HCT116 (cell line): ENCODE data around the gene ISL2. TPM values are rescaled to one million over a fixed set of nuclear protein-coding genes. Genes with fewer than 3 reads are reported as not detected.

Experiments used
- ATAC-seq: fragments of 200-7000 bp; cut with Tn5 transposase; 2 replicates; pipeline ENCODE4 v1.9.1; 2020; ENCODE audit warnings: mild to moderate bottlenecking, moderate library complexity
- BruUV-seq: library from RNA; stranded (reverse); fragments of 400-500 nt; replicated peaks from 2 replicates; lab custom pipeline; 2021; lab: Mats Ljungman, UMichigan
- CTCF ChIA-PET: fragments of 300-600 bp; sonication (Branson Sonifier 250); formaldehyde crosslinking; loops from one replicate; lab custom pipeline; 2021; ENCODE audit warnings: antibody characterized with exemption; lab: Charles Lee
- POLR2A ChIA-PET: fragments of 300-600, 350-600 bp; sonication (Branson Sonifier 250); formaldehyde crosslinking; loops from one replicate; lab custom pipeline; 2021; ENCODE audit warnings: antibody characterized with exemption; lab: Charles Lee
- RAD21 ChIA-PET, 2 experiments: fragments of 300-600 bp; sonication (Branson Sonifier 250); formaldehyde crosslinking; loops; one replicate each; lab custom pipeline; 2023; ENCODE audit warnings: low total read pairs in 2 of 2; ENCODE audit not compliant: uncharacterized antibody in 2 of 2, unreplicated experiment in 2 of 2, low non-redundant PET in 1 of 2; lab: Charles Lee
- DNase-seq: peaks from one replicate; pipeline ENCODE4 v3.0.0-alpha.2; 2010; ENCODE audit warnings: low read depth, low spot score
- H2AFZ ChIP-seq: fragments of 200-600 bp; shearing (Covaris generic), sonication (generic); 2 replicates; pipeline ENCODE4 v1.6.1; 2017; ENCODE audit warnings: low read depth, mixed run types, mixed read lengths, antibody characterized with exemption, low read length; ENCODE audit not compliant: poor library complexity, severe bottlenecking
- H3K27ac ChIP-seq: 2 replicates; pipeline ENCODE4 v1.5.1; 2012; ENCODE audit warnings: low read depth, low read length
- H3K27me3 ChIP-seq: fragments of 200-600 bp; sonication (generic); 2 replicates; pipeline ENCODE4 v1.6.1; 2016; ENCODE audit warnings: mixed run types, low read length, mixed read lengths; ENCODE audit not compliant: insufficient read depth
- H3K36me3 ChIP-seq, 2 experiments: fragments of 200-500 bp in 1 of 2; fragments of 200-600 bp in 1 of 2; sonication (Bioruptor generic) in 1 of 2; sonication (generic) in 1 of 2; 2 replicates each; pipeline versions ENCODE4 v1.5.1 to v1.6.1; 2014 to 2016; ENCODE audit warnings: low read length in 2 of 2, inconsistent platforms in 1 of 2, mixed read lengths in 1 of 2, mixed run types in 1 of 2; ENCODE audit not compliant: insufficient read depth in 2 of 2, control insufficient read depth in 1 of 2
- H3K4me1 ChIP-seq, 2 experiments: fragments of 200-600 bp in 1 of 2; sonication (generic) in 1 of 2; 2 replicates each; pipeline versions ENCODE4 v1.5.1 to v1.6.1; 2012 to 2017; ENCODE audit warnings: low read length in 2 of 2, inconsistent platforms in 1 of 2, mild to moderate bottlenecking in 1 of 2, mixed read lengths in 1 of 2, mixed run types in 1 of 2, moderate library complexity in 1 of 2; ENCODE audit not compliant: insufficient read depth in 2 of 2, control insufficient read depth in 1 of 2
- H3K4me2 ChIP-seq: fragments of 200-600 bp; sonication (generic); 2 replicates; pipeline ENCODE4 v1.6.1; 2017; ENCODE audit warnings: mixed run types, low read length, mixed read lengths
- H3K4me3 ChIP-seq, 2 experiments: fragments of 200-600 bp in 1 of 2; sonication (generic) in 1 of 2; replicated peaks in 1 of 2; 2 replicates each; pipeline ENCODE4 v1.5.1; 2011 to 2016; ENCODE audit warnings: low read length in 2 of 2, control low read depth in 1 of 2, low read depth in 1 of 2, mild to moderate bottlenecking in 1 of 2, mixed read lengths in 1 of 2, mixed run types in 1 of 2
- H3K79me2 ChIP-seq: fragments of 200-600 bp; sonication (generic); 2 replicates; pipeline ENCODE4 v1.6.1; 2017; ENCODE audit warnings: mild to moderate bottlenecking, mixed run types, low read length, moderate library complexity, mixed read lengths; ENCODE audit not compliant: insufficient read depth
- H3K9ac ChIP-seq: fragments of 200-600 bp; sonication (generic); 2 replicates; pipeline ENCODE4 v1.6.1; 2016; ENCODE audit warnings: low read length, mixed read lengths
- H3K9me2 ChIP-seq: fragments of 200-600 bp; sonication (generic), shearing (Covaris generic); 2 replicates; pipeline ENCODE4 v1.6.1; 2017; ENCODE audit warnings: mixed run types, mild to moderate bottlenecking, moderate library complexity; ENCODE audit not compliant: insufficient read depth
- H3K9me3 ChIP-seq, 2 experiments: fragments of 200-500 bp in 1 of 2; fragments of 200-600 bp in 1 of 2; sonication (Bioruptor generic) in 1 of 2; sonication (generic) in 1 of 2; 2 replicates each; pipeline ENCODE4 v1.6.1; 2014 to 2017; ENCODE audit warnings: low read length in 2 of 2, mixed read lengths in 2 of 2, inconsistent platforms in 1 of 2, low read depth in 1 of 2, mild to moderate bottlenecking in 1 of 2, mixed run types in 1 of 2, moderate library complexity in 1 of 2; ENCODE audit not compliant: control insufficient read depth in 1 of 2, insufficient read depth in 1 of 2
- H4K20me1 ChIP-seq: fragments of 200-600 bp; sonication (generic), shearing (Covaris generic); 2 replicates; pipeline ENCODE4 v1.6.1; 2017; ENCODE audit warnings: mixed run types, mild to moderate bottlenecking, moderate library complexity; ENCODE audit not compliant: insufficient read depth
- CBX3 ChIP-seq: IDR thresholded peaks from 2 replicates; pipeline ENCODE4 v1.6.1; 2012; ENCODE audit warnings: low read depth
- CEBPB ChIP-seq: IDR thresholded peaks from 2 replicates; pipeline ENCODE4 v1.6.1; 2012; ENCODE audit warnings: low read depth
- ELF1 ChIP-seq: IDR thresholded peaks from 2 replicates; pipeline ENCODE4 v1.6.1; 2012; ENCODE audit warnings: low read depth, borderline replicate concordance
- EZH2 ChIP-seq: fragments of 200-600 bp; sonication (generic); IDR thresholded peaks from 2 replicates; pipeline ENCODE4 v1.6.1; 2017; ENCODE audit warnings: antibody characterized with exemption, mixed run types
- FOSL1 ChIP-seq: IDR thresholded peaks from 2 replicates; pipeline ENCODE4 v1.6.1; 2012; ENCODE audit warnings: low read depth
- JUND ChIP-seq: IDR thresholded peaks from 2 replicates; pipeline ENCODE4 v1.6.1; 2012
- POLR2A ChIP-seq: IDR thresholded peaks from 2 replicates; pipeline ENCODE4 v1.7.0; 2011; ENCODE audit warnings: borderline replicate concordance; ENCODE audit not compliant: insufficient read depth, insufficient read length; ENCODE audit errors: extremely low read depth
- POLR2AphosphoS5 ChIP-seq: IDR thresholded peaks from 2 replicates; pipeline ENCODE4 v1.6.1; 2011; ENCODE audit warnings: mild to moderate bottlenecking, low read depth, low read length, moderate library complexity
- RAD21 ChIP-seq: IDR thresholded peaks from 2 replicates; pipeline ENCODE4 v1.6.1; 2012; ENCODE audit warnings: low read depth, mild to moderate bottlenecking
- SRF ChIP-seq: IDR thresholded peaks from 2 replicates; pipeline ENCODE4 v1.6.1; 2012; ENCODE audit warnings: low read depth
- ZFX ChIP-seq: fragments of 450-650 bp; IDR thresholded peaks from 2 replicates; pipeline ENCODE4 v1.6.1; 2017
- ZNF274 ChIP-seq: fragments of 200-500 bp; sonication (Bioruptor generic); IDR thresholded peaks from 2 replicates; pipeline ENCODE4 v1.6.1; 2014; ENCODE audit warnings: mild to moderate bottlenecking, low read depth, low read length, inconsistent platforms
- intact Hi-C: fragments of 100-400 bp; cut with micrococcal nuclease; formaldehyde crosslinking; loops from 2 replicates; pipeline ENCODE4 v1.10.0; 2022
- total RNA-seq: library from RNA; stranded (reverse); gene quantifications from one replicate; pipeline ENCODE4 v1.2.1, GENCODE V29; 2021; ENCODE audit not compliant: unreplicated experiment
- TF ChIP-seq, protein P1 (sequence below), 3 experiments: fragments of 200-600 bp in 1 of 3; sonication (generic) in 1 of 3; IDR thresholded peaks in 2 of 3; conservative IDR thresholded peaks in 1 of 3; 2 replicates each; pipeline ENCODE4 v1.5.1; 2012 to 2017; ENCODE audit warnings: low read depth in 2 of 3, low read length in 2 of 3, antibody characterized with exemption in 1 of 3, borderline replicate concordance in 1 of 3, control low read depth in 1 of 3, mild to moderate bottlenecking in 1 of 3, mixed read lengths in 1 of 3, mixed run types in 1 of 3, moderate library complexity in 1 of 3; ENCODE audit not compliant: insufficient read depth in 1 of 3
- TF ChIP-seq, protein P2 (sequence below): IDR thresholded peaks from 2 replicates; pipeline ENCODE4 v1.6.1; 2012; ENCODE audit warnings: low read depth

ISL2 gene
- total RNA-seq, 1 experiment from 2014 or later = 11.6 TPM

DNA sequence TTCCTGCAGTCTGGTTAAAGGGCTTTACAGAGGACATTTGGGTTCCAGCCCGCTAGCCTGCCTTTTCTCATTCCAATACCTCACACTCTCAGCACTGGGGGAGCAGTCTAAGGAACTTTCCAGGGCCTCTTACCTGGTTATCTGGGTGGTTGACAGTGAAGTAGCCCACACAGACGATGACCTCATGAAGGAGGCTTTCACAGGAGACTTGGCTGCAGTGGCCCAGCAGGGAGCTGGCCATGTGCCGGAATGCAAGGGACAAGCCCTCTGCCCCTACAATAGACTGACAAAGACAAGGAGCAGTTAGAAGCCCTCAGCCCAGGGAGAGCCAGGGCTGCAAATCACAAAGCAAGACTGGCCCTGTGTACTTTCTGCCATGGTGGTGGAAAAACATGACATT is 39.5 kb downstream of the ISL2 start:
- Histone ChIP-seq H3K9ac (no peak overlapping the region), H3K4me3 (no peak overlapping the region), H3K36me3 (no peaks in the 10 kb centered on the region), H3K79me2 (no peaks in the 10 kb centered on the region), H3K4me1 (peaks cover 0 to 4% of the 10 kb centered on the region in 2 experiments; a peak in 3 of 4 replicates), H3K4me2 (no peak overlapping the region), H2AFZ (no peak overlapping the region), H4K20me1 (no peaks in the 10 kb centered on the region), H3K27ac (no peak overlapping the region), H3K9me3 (no peaks in the 10 kb centered on the region), H3K27me3 (no peaks in the 10 kb centered on the region), H3K9me2 (no peaks in the 10 kb centered on the region)
- BruUV-seq = no TSS peak
- ATAC-seq (no peak), DNase-seq (no peak)
- intact Hi-C loops = no loop called here
- ChIA-PET POLR2A (no interaction called here), CTCF (no interaction called here), RAD21 (no interaction called here)
- no peak for TF ChIP-seq CEBPB
- no peak for TF ChIP-seq FOSL1
- TF ChIP-seq ELF1 = no peak
- TF ChIP-seq, protein P1, sequence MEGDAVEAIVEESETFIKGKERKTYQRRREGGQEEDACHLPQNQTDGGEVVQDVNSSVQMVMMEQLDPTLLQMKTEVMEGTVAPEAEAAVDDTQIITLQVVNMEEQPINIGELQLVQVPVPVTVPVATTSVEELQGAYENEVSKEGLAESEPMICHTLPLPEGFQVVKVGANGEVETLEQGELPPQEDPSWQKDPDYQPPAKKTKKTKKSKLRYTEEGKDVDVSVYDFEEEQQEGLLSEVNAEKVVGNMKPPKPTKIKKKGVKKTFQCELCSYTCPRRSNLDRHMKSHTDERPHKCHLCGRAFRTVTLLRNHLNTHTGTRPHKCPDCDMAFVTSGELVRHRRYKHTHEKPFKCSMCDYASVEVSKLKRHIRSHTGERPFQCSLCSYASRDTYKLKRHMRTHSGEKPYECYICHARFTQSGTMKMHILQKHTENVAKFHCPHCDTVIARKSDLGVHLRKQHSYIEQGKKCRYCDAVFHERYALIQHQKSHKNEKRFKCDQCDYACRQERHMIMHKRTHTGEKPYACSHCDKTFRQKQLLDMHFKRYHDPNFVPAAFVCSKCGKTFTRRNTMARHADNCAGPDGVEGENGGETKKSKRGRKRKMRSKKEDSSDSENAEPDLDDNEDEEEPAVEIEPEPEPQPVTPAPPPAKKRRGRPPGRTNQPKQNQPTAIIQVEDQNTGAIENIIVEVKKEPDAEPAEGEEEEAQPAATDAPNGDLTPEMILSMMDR (IDR thresholded peaks at IDR 0.05 in 2 of 3, conservative IDR thresholded peaks at IDR 0.05 in 1 of 3; ENCODE audit: borderline replicate concordance in 1 of 3, insufficient read depth in 1 of 3, low read depth in 2 of 3, low read length in 2 of 3) = no peak
- no peak for TF ChIP-seq JUND
- no peak for TF ChIP-seq EZH2
- no peak for TF ChIP-seq POLR2A
- TF ChIP-seq RAD21 = no peak
- TF ChIP-seq CBX3 = no peak
- no peak for TF ChIP-seq ZFX
- no peak for TF ChIP-seq ZNF274
- TF ChIP-seq POLR2AphosphoS5 = no peak
- TF ChIP-seq, protein P2, sequence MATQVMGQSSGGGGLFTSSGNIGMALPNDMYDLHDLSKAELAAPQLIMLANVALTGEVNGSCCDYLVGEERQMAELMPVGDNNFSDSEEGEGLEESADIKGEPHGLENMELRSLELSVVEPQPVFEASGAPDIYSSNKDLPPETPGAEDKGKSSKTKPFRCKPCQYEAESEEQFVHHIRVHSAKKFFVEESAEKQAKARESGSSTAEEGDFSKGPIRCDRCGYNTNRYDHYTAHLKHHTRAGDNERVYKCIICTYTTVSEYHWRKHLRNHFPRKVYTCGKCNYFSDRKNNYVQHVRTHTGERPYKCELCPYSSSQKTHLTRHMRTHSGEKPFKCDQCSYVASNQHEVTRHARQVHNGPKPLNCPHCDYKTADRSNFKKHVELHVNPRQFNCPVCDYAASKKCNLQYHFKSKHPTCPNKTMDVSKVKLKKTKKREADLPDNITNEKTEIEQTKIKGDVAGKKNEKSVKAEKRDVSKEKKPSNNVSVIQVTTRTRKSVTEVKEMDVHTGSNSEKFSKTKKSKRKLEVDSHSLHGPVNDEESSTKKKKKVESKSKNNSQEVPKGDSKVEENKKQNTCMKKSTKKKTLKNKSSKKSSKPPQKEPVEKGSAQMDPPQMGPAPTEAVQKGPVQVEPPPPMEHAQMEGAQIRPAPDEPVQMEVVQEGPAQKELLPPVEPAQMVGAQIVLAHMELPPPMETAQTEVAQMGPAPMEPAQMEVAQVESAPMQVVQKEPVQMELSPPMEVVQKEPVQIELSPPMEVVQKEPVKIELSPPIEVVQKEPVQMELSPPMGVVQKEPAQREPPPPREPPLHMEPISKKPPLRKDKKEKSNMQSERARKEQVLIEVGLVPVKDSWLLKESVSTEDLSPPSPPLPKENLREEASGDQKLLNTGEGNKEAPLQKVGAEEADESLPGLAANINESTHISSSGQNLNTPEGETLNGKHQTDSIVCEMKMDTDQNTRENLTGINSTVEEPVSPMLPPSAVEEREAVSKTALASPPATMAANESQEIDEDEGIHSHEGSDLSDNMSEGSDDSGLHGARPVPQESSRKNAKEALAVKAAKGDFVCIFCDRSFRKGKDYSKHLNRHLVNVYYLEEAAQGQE = no peak
- no peak for TF ChIP-seq SRF
